Measurements from ENCODE around the gene FBXL7. TPM values are rescaled to one million over a fixed set of nuclear protein-coding genes. Genes with fewer than 3 reads are reported as not detected.

FBXL7 gene
- total and polyA plus RNA-seq, 2 donors (not counting 1 experiment from before 2014, with no cell fraction given), result not detected

GRCh38 chr5:15612915-15613635 is 113.1 kb downstream of the FBXL7 start:
- Mint-ChIP-seq H3K9me3 (ENCODE audit: insufficient read depth) (no peaks in the 10 kb centered on the region), H3K4me3 (no peak overlapping the region), H3K27ac (no peak overlapping the region), H3K27me3 (no peaks in the 10 kb centered on the region), H3K4me1 (no peaks in the 10 kb centered on the region)
- intact Hi-C loops (cut with micrococcal nuclease), result no loop called here
- POLR2A ChIA-PET, result no interaction called here
- no peaks in the 10 kb centered on the region for H3K4me1 ChIP-seq (ENCODE audit: control insufficient read depth in 2 of 2, insufficient read depth in 2 of 2, low read length in 2 of 2)
- H3K4me3 ChIP-seq (ENCODE audit: control extremely low read depth in 1 of 5, extremely low read depth in 1 of 5, insufficient read depth in 1 of 5, low read depth in 2 of 5, low read length in 4 of 5), result no peak overlapping the region
- H4K20me1 ChIP-seq (ENCODE audit: control insufficient read depth, insufficient read depth, low read length, poor library complexity, severe bottlenecking), result no peaks in the 10 kb centered on the region
- H3K36me3 ChIP-seq (replicated peaks in 1 of 2; ENCODE audit: control extremely low read depth in 1 of 2, control insufficient read depth in 1 of 2, extremely low read depth in 1 of 2, insufficient read depth in 2 of 2, low read length in 1 of 2), result no peaks in the 10 kb centered on the region
- H3K79me2 ChIP-seq (ENCODE audit: control insufficient read depth, insufficient read depth, low read length), result no peaks in the 10 kb centered on the region
- no peak overlapping the region for H2AFZ ChIP-seq (ENCODE audit: insufficient read depth, low read depth, low read length, poor library complexity, severe bottlenecking)
- CTCF ChIA-PET, result no interaction called here
- no peak overlapping the region for H3K27ac ChIP-seq (ENCODE audit: low read length in 2 of 2)
- no peak overlapping the region for H3K9ac ChIP-seq (ENCODE audit: low read length)
- ATAC-seq (ENCODE audit: low read depth) (no peak), DNase-seq (no peak)
- TF ChIP-seq EZH2 (IDR thresholded peaks at IDR 0.05; ENCODE audit: borderline replicate concordance, insufficient read depth, low read depth, low read length, poor library complexity, severe bottlenecking) (no peak), CTCF (IDR thresholded peaks at IDR 0.05) (no peak)
- no peak overlapping the region for H3K4me2 ChIP-seq (replicated peaks; ENCODE audit: low read depth, low read length, poor library complexity, severe bottlenecking)
- no peaks in the 10 kb centered on the region for H3K27me3 ChIP-seq (replicated peaks in 1 of 4; ENCODE audit: control extremely low read depth in 1 of 4, control insufficient read depth in 3 of 4, insufficient read depth in 4 of 4, low read length in 3 of 4)
- no peaks in the 10 kb centered on the region for H3K9me3 ChIP-seq (ENCODE audit: control extremely low read depth in 1 of 3, control insufficient read depth in 2 of 3, insufficient read depth in 1 of 3, low read length in 2 of 3)
- WGBS (ENCODE audit: insufficient coverage), result 43% methylated on average over 1 of the region's 1 CpG

- no peak overlapping the region for H2AFZ ChIP-seq (ENCODE audit: insufficient read depth, low read depth, low read length, poor library complexity, severe bottlenecking)
- H3K27me3 ChIP-seq (replicated peaks in 1 of 4; ENCODE audit: control extremely low read depth in 1 of 4, control insufficient read depth in 3 of 4, insufficient read depth in 4 of 4, low read length in 3 of 4), result no peaks in the 10 kb centered on the region
- H3K4me1 ChIP-seq (ENCODE audit: control insufficient read depth in 2 of 2, insufficient read depth in 2 of 2, low read length in 2 of 2), result no peaks in the 10 kb centered on the region
- ChIA-PET POLR2A (no interaction called here), CTCF (no interaction called here)
- H3K9ac ChIP-seq (ENCODE audit: low read length), result no peak overlapping the region
- H3K4me3 ChIP-seq (ENCODE audit: control extremely low read depth in 1 of 5, extremely low read depth in 1 of 5, insufficient read depth in 1 of 5, low read depth in 2 of 5, low read length in 4 of 5), result no peak overlapping the region
- no peaks in the 10 kb centered on the region for H3K27me3 Mint-ChIP-seq
- H3K27ac ChIP-seq (ENCODE audit: low read length in 2 of 2), result no peak overlapping the region
- no peak overlapping the region for H3K4me3 Mint-ChIP-seq
- ATAC-seq (ENCODE audit: low read depth) (no peak), DNase-seq (no peak)
- peaks cover under 1% of the 10 kb centered on the region for H3K9me3 Mint-ChIP-seq (ENCODE audit: insufficient read depth)
- H3K9me3 ChIP-seq (ENCODE audit: control extremely low read depth in 1 of 3, control insufficient read depth in 2 of 3, insufficient read depth in 1 of 3, low read length in 2 of 3), result no peaks in the 10 kb centered on the region
- no peaks in the 10 kb centered on the region for H3K4me1 Mint-ChIP-seq
- H4K20me1 ChIP-seq (ENCODE audit: control insufficient read depth, insufficient read depth, low read length, poor library complexity, severe bottlenecking), result no peaks in the 10 kb centered on the region
- 100% methylated on average over 1 of the region's 4 CpGs for WGBS (ENCODE audit: insufficient coverage)
- intact Hi-C loops (cut with micrococcal nuclease), result no loop called here
- no peak overlapping the region for H3K27ac Mint-ChIP-seq
- TF ChIP-seq EZH2 (IDR thresholded peaks at IDR 0.05; ENCODE audit: borderline replicate concordance, insufficient read depth, low read depth, low read length, poor library complexity, severe bottlenecking), result no peak
- H3K4me2 ChIP-seq (replicated peaks; ENCODE audit: low read depth, low read length, poor library complexity, severe bottlenecking), result no peak overlapping the region
- no peaks in the 10 kb centered on the region for H3K36me3 ChIP-seq (replicated peaks in 1 of 2; ENCODE audit: control extremely low read depth in 1 of 2, control insufficient read depth in 1 of 2, extremely low read depth in 1 of 2, insufficient read depth in 2 of 2, low read length in 1 of 2)
- no peaks in the 10 kb centered on the region for H3K79me2 ChIP-seq (ENCODE audit: control insufficient read depth, insufficient read depth, low read length)
Measured at GRCh38 chr5:15614679-15615078, 114.7 kb downstream of the FBXL7 start.

All from B cell (primary cell).